BLaER1 (cell line): Measurements from ENCODE around the gene RNF183.
A peak's percentile ranks its signal among the peaks of the same experiment; 100 is the strongest.

Experiments used
- H3K27ac ChIP-seq: shearing (Covaris generic); formaldehyde crosslinking; 2 replicates; pipeline ENCODE4 v1.8.1; 2022
- H3K27me3 ChIP-seq: shearing (Covaris generic); formaldehyde crosslinking; 2 replicates; pipeline ENCODE4 v1.8.1; 2022
- H3K36me3 ChIP-seq: shearing (Covaris generic); formaldehyde crosslinking; 2 replicates; pipeline ENCODE4 v1.8.1; 2022
- H3K4me1 ChIP-seq: shearing (Covaris generic); formaldehyde crosslinking; 2 replicates; pipeline ENCODE4 v1.8.1; 2022
- H3K4me2 ChIP-seq: shearing (Covaris generic); formaldehyde crosslinking; 2 replicates; pipeline ENCODE4 v1.8.1; 2022
- H3K4me3 ChIP-seq: shearing (Covaris generic); formaldehyde crosslinking; 2 replicates; pipeline ENCODE4 v1.8.1; 2022
- H3K9ac ChIP-seq: shearing (Covaris generic); formaldehyde crosslinking; 2 replicates; pipeline ENCODE4 v1.8.1; 2022
- H3K9me3 ChIP-seq: shearing (Covaris generic); formaldehyde crosslinking; 2 replicates; pipeline ENCODE4 v1.8.1; 2022
- H4K20me1 ChIP-seq: shearing (Covaris generic); formaldehyde crosslinking; 2 replicates; pipeline ENCODE4 v1.8.1; 2022
- Cebpa-rat ChIP-seq: shearing (Covaris generic); IDR thresholded peaks from 2 replicates; pipeline ENCODE4 v1.8.1; 2022

Gene RNF183

DNA sequence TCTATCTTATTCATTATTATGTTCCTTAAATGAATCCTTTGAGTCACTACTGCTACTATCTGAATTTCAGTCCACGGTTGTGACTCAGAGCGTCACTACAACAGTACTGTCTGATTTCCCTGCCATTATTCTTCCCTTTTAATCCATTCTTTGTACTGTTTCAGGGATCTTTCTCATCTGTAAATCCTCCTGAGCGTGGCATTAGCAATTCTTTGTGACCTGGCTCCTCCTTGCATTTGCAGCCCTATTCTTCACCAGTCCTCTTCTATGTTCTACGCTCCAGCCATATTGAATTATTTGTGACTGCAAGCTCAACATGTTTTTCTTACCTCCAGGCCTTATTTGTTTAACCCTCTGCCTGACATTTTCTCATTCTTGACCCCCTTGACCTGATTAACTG lies 21.8 kb downstream of the RNF183 start:
- H3K4me3 ChIP-seq, result no peak overlapping the region
- no peak for TF ChIP-seq Cebpa-rat
- peaks cover 18% of the 10 kb centered on the region for H3K4me1 ChIP-seq
- peaks cover 43% of the 10 kb centered on the region for H4K20me1 ChIP-seq
- no peak overlapping the region for H3K9ac ChIP-seq
- H3K27ac ChIP-seq, result no peak overlapping the region
- peaks cover 96% of the 10 kb centered on the region for H3K36me3 ChIP-seq
- no peaks in the 10 kb centered on the region for H3K9me3 ChIP-seq
- H3K27me3 ChIP-seq, result no peaks in the 10 kb centered on the region
- H3K4me2 ChIP-seq, result no peak overlapping the region

DNA sequence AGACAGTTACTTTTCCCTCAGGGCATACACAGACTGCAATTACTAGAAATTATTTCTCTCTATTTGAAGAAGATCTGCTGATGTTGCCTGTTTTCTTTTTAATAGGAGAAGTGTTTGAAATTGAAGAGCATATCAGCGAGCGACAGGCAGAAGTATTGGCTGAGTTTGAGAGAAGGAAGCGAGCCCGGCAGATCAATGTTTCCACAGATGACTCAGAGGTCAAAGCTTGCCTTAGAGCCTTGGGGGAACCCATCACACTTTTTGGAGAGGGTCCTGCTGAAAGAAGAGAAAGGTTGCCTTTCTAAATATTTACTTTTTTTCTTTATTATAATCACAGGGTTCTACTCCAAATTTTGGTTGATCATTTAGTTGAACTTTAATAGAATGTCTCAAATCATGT lies 24.3 kb downstream of the RNF183 start:
- no peak overlapping the region; the same call in 1 of the 2 replicates for H3K9ac ChIP-seq
- H3K27me3 ChIP-seq, result no peaks in the 10 kb centered on the region
- no peak for TF ChIP-seq Cebpa-rat
- H4K20me1 ChIP-seq, result peaks cover 48% of the 10 kb centered on the region
- no peaks in the 10 kb centered on the region for H3K9me3 ChIP-seq
- H3K4me1 ChIP-seq, result peaks cover 27% of the 10 kb centered on the region
- no peak overlapping the region for H3K27ac ChIP-seq
- H3K36me3 ChIP-seq, result peaks cover 71% of the 10 kb centered on the region
- no peak overlapping the region for H3K4me3 ChIP-seq
- no peak overlapping the region for H3K4me2 ChIP-seq

DNA sequence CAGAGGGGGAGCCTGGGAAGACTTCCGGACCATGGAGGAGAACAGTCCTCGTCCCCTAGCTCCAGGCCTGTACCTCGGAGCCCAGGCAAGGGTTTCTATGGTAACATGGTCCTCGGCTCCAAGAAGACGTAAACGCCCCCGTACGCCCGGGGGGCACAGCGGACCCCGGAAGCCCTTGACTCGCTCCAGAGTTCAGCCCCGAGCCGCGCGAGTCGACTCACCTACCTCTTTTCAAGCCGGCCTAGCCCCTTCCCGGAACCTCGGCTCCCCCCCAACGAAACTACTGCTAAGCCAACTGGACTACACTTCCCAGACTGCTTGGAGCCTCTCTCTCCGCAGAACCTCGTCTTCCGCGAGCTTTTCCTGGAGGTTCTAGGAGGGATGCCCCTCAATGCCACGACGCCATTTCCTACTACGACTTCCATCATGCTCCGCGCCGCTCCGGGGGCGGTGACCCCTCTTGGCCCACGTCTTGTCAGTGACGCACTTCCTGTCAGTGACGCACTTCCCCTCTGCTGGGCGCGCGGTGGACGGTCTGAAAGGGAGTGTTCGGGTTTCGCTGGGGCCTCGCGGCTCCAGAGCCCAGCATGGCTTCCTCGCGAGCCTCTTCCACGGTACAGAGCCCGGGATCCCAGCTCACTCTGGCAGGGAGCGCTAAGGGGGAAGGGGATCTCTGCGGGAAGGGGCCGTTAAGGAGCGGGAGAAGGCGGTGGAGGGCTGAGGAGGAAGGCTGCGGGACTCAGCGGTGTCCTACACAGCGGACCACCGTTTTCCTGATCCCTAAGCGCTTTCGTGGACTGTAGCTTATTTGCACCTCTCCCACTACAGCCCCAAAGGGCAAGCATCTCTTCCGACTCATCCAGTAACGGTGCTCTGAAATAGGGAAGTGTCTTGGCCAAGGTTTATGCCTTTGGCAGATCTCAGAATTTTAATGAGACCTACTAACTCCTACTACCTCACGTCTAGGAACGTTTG lies 27.7 kb downstream of the RNF183 start, which contains the start of the genes CDC26 and PRPF4:
Gene CDC26, minus strand, starts transcription at position 416 of the 975 bp plus-strand sequence. CDS start 3,065 bp downstream, outside the sequence.
Gene PRPF4, plus strand, starts transcription at position 502 of the 975 bp plus-strand sequence. Its CDS starts 86 bp downstream, at position 588.
- Histone ChIP-seq H3K9me3 (no peaks in the 10 kb centered on the region), H3K36me3 (peaks cover 68% of the 10 kb centered on the region), H4K20me1 (peaks cover 30% of the 10 kb centered on the region), H3K4me2 (peak within 1 kb of the TSS; percentile 88), H3K4me3 (peak within 1 kb of the TSS; percentile 86), H3K27ac (peak within 1 kb of the TSS; percentile 92), H3K27me3 (no peaks in the 10 kb centered on the region), H3K9ac (peak within 1 kb of the TSS; percentile 92), H3K4me1 (peaks cover 29% of the 10 kb centered on the region)
- TF ChIP-seq Cebpa-rat, result no peak

DNA sequence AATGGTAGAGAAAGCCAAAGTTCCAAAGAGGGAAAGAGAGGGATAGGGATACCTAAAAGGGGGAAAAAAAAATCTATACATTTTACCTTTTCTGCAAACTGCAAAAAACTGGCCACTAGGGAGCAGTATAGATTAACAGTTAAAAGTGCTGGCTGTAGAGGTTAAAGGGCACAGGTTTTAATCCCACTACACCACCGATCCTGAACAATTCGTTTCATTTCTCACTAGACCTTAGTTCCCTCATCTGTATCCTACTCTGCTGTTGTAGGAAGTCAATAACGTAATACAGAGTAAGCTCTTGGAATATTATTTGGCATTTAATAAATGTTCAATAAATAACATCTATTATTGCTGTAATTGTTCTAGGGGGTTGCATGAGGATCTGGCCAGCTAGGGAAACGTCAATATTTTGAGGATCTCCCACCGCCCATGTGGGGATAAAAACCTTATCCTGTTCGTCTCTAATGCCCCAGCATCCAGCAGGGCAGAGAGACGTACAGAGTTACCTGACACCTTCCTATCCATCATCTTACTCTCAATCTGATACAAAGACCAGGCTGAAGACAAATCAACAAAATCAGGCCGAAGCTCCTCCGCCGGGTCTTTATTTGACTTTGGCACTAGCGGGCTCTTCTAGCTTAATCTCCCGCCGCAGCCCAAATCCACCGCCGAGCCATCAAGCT lies 28.6 kb downstream of the RNF183 start:
- Histone ChIP-seq H3K4me1 (peaks cover 29% of the 10 kb centered on the region), H3K27ac (peak overlapping the region; percentile 92), H3K27me3 (no peaks in the 10 kb centered on the region), H3K9ac (peak overlapping the region; percentile 92), H3K9me3 (no peaks in the 10 kb centered on the region), H3K4me2 (peak overlapping the region; percentile 85), H3K36me3 (peaks cover 68% of the 10 kb centered on the region), H3K4me3 (peak overlapping the region; percentile 86), H4K20me1 (peaks cover 22% of the 10 kb centered on the region)
- TF ChIP-seq Cebpa-rat, result no peak

DNA sequence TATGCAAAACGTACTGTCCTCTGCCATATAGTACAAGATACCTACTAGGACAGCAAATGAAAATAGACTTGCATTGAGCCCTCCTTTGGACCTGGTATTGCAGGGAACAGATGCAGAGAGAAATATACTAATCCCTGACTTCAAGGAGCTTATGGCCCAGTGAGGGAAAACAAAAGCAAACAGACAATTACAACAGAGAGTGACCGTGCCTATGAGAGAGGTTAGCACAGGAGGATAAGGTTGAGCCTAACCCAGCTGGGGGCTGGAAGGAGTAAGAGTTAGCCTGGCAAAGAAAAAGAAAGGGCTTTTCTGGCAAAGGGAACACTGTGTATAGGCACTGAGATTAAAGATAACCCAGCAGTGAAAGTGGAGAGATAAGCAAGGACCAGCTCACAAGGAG lies 33.3 kb downstream of the RNF183 start:
- no peak for TF ChIP-seq Cebpa-rat
- Histone ChIP-seq H3K36me3 (peaks cover 84% of the 10 kb centered on the region), H3K27ac (no peak overlapping the region), H3K9ac (no peak overlapping the region), H3K4me3 (no peak overlapping the region), H3K27me3 (no peaks in the 10 kb centered on the region), H4K20me1 (peaks cover 7% of the 10 kb centered on the region; the same call in 1 of the 2 replicates), H3K4me2 (no peak overlapping the region), H3K9me3 (no peaks in the 10 kb centered on the region), H3K4me1 (peaks cover 8% of the 10 kb centered on the region)

DNA sequence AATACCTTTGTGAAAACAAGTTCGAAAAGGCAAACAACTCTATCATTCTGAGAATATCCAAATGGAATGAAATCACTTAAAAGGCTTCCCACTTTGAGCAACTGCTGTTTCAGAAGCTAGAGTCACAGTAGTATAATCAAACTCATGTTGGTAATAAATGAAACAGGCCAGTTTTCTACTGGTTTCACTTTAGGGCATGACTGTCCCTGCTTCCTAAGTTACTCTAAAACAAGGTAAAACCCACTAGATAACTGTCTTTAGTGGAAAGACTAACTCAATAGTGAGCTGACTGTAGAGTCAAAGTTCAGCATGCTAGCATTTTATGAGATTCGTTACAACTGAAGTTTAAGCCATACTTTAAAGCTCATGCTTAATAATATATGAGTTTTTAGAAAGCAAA lies 33.8 kb downstream of the RNF183 start:
- no peak overlapping the region for H3K4me3 ChIP-seq
- TF ChIP-seq Cebpa-rat, result no peak
- peaks cover 7% of the 10 kb centered on the region; the same call in 1 of the 2 replicates for H4K20me1 ChIP-seq
- H3K36me3 ChIP-seq, result peaks cover 86% of the 10 kb centered on the region
- H3K27me3 ChIP-seq, result no peaks in the 10 kb centered on the region
- no peak overlapping the region for H3K4me2 ChIP-seq
- no peak overlapping the region for H3K9ac ChIP-seq
- no peaks in the 10 kb centered on the region for H3K9me3 ChIP-seq
- no peak overlapping the region for H3K27ac ChIP-seq
- H3K4me1 ChIP-seq, result peaks cover 8% of the 10 kb centered on the region

DNA sequence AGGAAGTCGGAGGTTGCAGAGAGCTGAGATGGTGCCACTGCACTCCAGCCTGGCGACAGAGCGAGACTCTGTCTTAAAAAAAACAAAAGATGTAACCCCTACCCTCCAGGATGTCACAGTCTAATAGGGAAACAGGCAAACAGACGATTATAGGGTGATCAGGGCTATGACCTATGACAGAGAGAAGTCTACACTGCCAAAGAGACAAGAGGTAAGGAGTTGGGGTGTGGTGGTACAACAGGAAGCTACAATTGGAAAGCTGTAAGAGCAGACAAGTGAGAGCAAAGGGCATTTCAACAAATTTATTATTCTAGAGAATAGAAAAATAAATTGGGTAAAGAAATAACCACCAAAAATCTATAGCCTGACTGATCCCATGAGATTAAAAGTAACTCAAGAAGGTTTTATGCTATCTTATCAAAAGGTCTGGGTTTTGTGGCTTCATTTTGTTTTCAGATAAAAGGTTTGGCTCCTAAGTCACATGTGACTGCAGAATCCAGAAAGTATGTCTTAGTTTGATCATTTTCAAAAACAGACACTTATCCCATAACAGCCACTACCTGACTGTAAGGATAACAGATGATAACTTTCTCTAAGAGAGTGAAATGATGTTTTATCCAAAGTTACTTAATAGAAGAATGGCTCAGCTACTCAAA lies 35.1 kb downstream of the RNF183 start:
- Histone ChIP-seq H3K4me1 (no peaks in the 10 kb centered on the region), H4K20me1 (no peaks in the 10 kb centered on the region), H3K4me2 (no peak overlapping the region), H3K4me3 (no peak overlapping the region), H3K27me3 (no peaks in the 10 kb centered on the region), H3K27ac (no peak overlapping the region), H3K9me3 (no peaks in the 10 kb centered on the region), H3K9ac (no peak overlapping the region), H3K36me3 (peaks cover 92% of the 10 kb centered on the region)
- no peak for TF ChIP-seq Cebpa-rat

DNA sequence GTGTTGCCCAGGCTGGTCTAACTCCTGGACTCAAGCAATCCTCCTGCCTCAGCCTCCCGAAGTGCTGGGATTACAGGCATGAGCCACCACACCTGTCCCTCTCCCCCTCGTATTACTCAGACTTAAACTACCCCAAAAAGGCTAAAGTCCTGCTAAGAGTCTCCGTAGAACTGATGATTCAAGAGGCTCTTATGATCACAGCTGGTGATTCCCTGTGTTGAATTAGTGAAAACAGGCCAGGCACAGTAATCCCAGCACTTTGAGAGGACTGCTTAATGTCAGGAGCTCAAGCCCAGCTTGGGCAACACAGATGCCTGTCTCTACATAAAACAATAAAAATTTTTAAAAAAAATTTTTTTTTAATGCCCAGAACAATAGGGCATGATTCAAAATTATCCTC lies 37.0 kb downstream of the RNF183 start:
- no peaks in the 10 kb centered on the region for H3K9me3 ChIP-seq
- no peak for TF ChIP-seq Cebpa-rat
- H3K36me3 ChIP-seq, result peaks cover 92% of the 10 kb centered on the region
- H4K20me1 ChIP-seq, result no peaks in the 10 kb centered on the region
- no peak overlapping the region for H3K4me2 ChIP-seq
- no peak overlapping the region for H3K9ac ChIP-seq
- no peaks in the 10 kb centered on the region for H3K4me1 ChIP-seq
- no peak overlapping the region for H3K4me3 ChIP-seq
- H3K27ac ChIP-seq, result no peak overlapping the region
- no peaks in the 10 kb centered on the region for H3K27me3 ChIP-seq

DNA sequence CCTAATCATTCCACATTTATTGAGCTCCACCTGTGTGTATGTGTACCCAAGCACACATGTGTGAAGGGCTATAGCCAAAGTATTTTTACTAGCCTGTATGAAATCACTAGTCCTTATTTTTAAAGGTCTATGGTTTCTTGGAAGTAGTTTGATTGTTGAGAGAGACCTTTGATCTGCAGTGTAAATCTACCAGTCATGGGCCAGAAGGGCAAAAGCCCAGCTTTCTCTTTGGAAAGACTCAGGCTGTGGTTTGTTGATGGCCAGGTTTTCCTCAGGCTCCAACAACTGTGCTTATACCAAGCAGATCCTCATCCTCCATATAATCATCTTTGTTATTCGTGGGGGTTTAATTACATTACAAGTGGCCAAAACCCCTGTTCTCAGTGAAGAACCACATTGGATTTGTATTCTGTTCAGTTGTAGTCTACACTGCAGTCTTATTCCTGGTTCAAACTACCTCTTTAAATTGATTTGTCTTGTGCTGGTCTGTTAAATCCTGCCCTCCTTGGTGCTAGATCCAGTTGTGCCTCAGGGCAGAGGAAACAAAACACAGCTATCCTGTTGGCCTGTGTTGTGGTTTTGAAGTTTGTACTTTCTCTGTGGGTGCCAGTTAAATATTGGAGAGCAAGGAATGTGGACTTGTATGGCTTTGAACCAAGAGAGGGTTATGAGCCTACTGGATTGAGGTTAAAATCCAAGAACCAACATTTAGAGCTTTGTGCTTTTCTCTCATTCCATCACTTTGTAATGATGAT lies 41.1 kb downstream of the RNF183 start:
- Histone ChIP-seq H3K4me3 (no peak overlapping the region), H3K9ac (no peak overlapping the region), H3K27ac (no peak overlapping the region), H3K36me3 (peaks cover 92% of the 10 kb centered on the region), H3K9me3 (no peaks in the 10 kb centered on the region), H3K4me2 (no peak overlapping the region), H3K4me1 (no peaks in the 10 kb centered on the region), H4K20me1 (no peaks in the 10 kb centered on the region), H3K27me3 (no peaks in the 10 kb centered on the region)
- TF ChIP-seq Cebpa-rat, result no peak
